ENCODE data around the gene CLDN22. TPM values are rescaled to one million over a fixed set of nuclear protein-coding genes. Genes with fewer than 3 reads are reported as not detected.

CLDN22 gene
- total and polyA plus RNA-seq, 4 donors: 0.05 TPM; not detected in 3

DNA sequence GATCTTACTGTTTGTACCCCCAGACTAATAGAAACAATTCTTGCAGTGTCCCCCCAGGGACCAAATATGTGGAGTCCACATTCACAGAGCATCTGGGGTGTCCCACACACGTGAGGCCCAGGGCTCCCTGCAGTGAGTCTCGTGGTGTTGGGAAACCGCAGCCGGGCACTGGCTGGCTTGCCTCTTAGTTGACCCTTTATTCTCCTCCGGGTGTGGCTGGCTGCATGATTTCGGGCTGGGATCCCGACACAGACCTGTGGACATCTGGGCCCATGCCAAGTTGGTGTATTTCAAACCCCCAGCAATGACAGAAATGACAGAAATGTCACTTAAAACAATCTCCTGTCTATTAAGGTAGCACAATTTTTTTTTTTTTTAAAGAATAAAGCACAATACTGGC, 17.8 kb upstream of the CLDN22 start:
- Histone ChIP-seq H3K27me3 (ENCODE audit: control insufficient read depth in 4 of 4, insufficient read depth in 4 of 4, low read length in 3 of 4) (no peaks in the 10 kb centered on the region), H3K4me1 (ENCODE audit: control insufficient read depth in 4 of 4, insufficient read depth in 4 of 4, low read length in 3 of 4) (no peaks in the 10 kb centered on the region), H3K9ac (ENCODE audit: low read depth in 1 of 2, low read length in 2 of 2) (no peak overlapping the region), H3K27ac (ENCODE audit: low read depth in 1 of 2, low read length in 2 of 2) (no peak overlapping the region), H3K4me3 (ENCODE audit: low read depth in 1 of 3, low read length in 3 of 3) (no peak overlapping the region), H3K9me3 (ENCODE audit: control insufficient read depth in 4 of 4, low read length in 3 of 4) (no peaks in the 10 kb centered on the region), H3K36me3 (ENCODE audit: control insufficient read depth in 4 of 4, insufficient read depth in 3 of 4, low read depth in 1 of 4, low read length in 3 of 4) (no peaks in the 10 kb centered on the region)
- peak; percentile 22 for DNase-seq (ENCODE audit: low spot score)
- TF ChIP-seq TAF1 (conservative IDR thresholded peaks at IDR 0.05) (no peak), NR2F2 (IDR thresholded peaks at IDR 0.05) (no peak), FOXA1 (IDR thresholded peaks at IDR 0.05) (no peak), EGR1 (IDR thresholded peaks at IDR 0.05; ENCODE audit: low read depth in 2 of 2) (no peak), FOXA2 (IDR thresholded peaks at IDR 0.05) (no peak), HNF4G (IDR thresholded peaks at IDR 0.05) (no peak), RAD21 (IDR thresholded peaks at IDR 0.05) (no peak), SP1 (IDR thresholded peaks at IDR 0.05) (no peak), GABPA (IDR thresholded peaks at IDR 0.05 in 1 of 2, conservative IDR thresholded peaks at IDR 0.05 in 1 of 2) (no peak)
- TF ChIP-seq, protein P1, sequence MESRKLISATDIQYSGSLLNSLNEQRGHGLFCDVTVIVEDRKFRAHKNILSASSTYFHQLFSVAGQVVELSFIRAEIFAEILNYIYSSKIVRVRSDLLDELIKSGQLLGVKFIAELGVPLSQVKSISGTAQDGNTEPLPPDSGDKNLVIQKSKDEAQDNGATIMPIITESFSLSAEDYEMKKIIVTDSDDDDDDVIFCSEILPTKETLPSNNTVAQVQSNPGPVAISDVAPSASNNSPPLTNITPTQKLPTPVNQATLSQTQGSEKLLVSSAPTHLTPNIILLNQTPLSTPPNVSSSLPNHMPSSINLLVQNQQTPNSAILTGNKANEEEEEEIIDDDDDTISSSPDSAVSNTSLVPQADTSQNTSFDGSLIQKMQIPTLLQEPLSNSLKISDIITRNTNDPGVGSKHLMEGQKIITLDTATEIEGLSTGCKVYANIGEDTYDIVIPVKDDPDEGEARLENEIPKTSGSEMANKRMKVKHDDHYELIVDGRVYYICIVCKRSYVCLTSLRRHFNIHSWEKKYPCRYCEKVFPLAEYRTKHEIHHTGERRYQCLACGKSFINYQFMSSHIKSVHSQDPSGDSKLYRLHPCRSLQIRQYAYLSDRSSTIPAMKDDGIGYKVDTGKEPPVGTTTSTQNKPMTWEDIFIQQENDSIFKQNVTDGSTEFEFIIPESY (IDR thresholded peaks at IDR 0.05): no peak
- TF ChIP-seq, protein P2, sequence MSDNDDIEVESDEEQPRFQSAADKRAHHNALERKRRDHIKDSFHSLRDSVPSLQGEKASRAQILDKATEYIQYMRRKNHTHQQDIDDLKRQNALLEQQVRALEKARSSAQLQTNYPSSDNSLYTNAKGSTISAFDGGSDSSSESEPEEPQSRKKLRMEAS (IDR thresholded peaks at IDR 0.05): no peak
- TF ChIP-seq, protein P3, sequence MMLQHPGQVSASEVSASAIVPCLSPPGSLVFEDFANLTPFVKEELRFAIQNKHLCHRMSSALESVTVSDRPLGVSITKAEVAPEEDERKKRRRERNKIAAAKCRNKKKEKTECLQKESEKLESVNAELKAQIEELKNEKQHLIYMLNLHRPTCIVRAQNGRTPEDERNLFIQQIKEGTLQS (IDR thresholded peaks at IDR 0.05): no peak
- WGBS: 88% methylated on average over 7 of the region's 7 CpGs

DNA sequence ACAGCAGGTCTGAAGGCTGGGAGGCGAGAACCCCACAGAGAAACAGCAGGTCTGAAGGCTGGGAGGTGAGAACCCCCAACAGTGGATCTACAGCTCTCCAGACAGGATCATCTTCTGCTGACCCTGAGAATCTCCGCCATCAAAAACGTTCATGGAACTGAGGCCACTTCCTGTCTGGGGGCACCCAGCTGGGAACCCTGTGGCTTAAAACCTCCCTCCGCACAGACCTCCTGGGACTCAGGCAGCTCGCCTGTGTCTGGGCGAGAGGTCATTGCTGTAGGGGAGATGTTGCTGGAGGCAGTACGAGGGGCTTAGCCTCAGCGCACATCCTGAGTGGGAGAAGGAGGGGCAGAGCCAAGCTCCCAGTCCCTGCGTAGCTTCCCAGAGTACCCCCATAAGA, 17.3 kb upstream of the CLDN22 start:
- Histone ChIP-seq H3K9ac (ENCODE audit: low read depth in 1 of 2, low read length in 2 of 2) (no peak overlapping the region), H3K36me3 (ENCODE audit: control insufficient read depth in 4 of 4, insufficient read depth in 3 of 4, low read depth in 1 of 4, low read length in 3 of 4) (no peaks in the 10 kb centered on the region), H3K4me1 (ENCODE audit: control insufficient read depth in 4 of 4, insufficient read depth in 4 of 4, low read length in 3 of 4) (no peaks in the 10 kb centered on the region), H3K4me3 (ENCODE audit: low read depth in 1 of 3, low read length in 3 of 3) (no peak overlapping the region), H3K9me3 (ENCODE audit: control insufficient read depth in 4 of 4, low read length in 3 of 4) (no peaks in the 10 kb centered on the region), H3K27ac (ENCODE audit: low read depth in 1 of 2, low read length in 2 of 2) (no peak overlapping the region), H3K27me3 (ENCODE audit: control insufficient read depth in 4 of 4, insufficient read depth in 4 of 4, low read length in 3 of 4) (no peaks in the 10 kb centered on the region)
- DNase-seq (ENCODE audit: low spot score): no peak
- TF ChIP-seq NR2F2 (IDR thresholded peaks at IDR 0.05): no peak
- TF ChIP-seq RXRA (IDR thresholded peaks at IDR 0.05): no peak
- TF ChIP-seq, protein P4, sequence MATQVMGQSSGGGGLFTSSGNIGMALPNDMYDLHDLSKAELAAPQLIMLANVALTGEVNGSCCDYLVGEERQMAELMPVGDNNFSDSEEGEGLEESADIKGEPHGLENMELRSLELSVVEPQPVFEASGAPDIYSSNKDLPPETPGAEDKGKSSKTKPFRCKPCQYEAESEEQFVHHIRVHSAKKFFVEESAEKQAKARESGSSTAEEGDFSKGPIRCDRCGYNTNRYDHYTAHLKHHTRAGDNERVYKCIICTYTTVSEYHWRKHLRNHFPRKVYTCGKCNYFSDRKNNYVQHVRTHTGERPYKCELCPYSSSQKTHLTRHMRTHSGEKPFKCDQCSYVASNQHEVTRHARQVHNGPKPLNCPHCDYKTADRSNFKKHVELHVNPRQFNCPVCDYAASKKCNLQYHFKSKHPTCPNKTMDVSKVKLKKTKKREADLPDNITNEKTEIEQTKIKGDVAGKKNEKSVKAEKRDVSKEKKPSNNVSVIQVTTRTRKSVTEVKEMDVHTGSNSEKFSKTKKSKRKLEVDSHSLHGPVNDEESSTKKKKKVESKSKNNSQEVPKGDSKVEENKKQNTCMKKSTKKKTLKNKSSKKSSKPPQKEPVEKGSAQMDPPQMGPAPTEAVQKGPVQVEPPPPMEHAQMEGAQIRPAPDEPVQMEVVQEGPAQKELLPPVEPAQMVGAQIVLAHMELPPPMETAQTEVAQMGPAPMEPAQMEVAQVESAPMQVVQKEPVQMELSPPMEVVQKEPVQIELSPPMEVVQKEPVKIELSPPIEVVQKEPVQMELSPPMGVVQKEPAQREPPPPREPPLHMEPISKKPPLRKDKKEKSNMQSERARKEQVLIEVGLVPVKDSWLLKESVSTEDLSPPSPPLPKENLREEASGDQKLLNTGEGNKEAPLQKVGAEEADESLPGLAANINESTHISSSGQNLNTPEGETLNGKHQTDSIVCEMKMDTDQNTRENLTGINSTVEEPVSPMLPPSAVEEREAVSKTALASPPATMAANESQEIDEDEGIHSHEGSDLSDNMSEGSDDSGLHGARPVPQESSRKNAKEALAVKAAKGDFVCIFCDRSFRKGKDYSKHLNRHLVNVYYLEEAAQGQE (IDR thresholded peaks at IDR 0.05): no peak
- TF ChIP-seq FOXA1 (IDR thresholded peaks at IDR 0.05): no peak
- TF ChIP-seq, protein P3 (IDR thresholded peaks at IDR 0.05): no peak
- TF ChIP-seq, protein P1 (IDR thresholded peaks at IDR 0.05): no peak
- TF ChIP-seq GABPA (IDR thresholded peaks at IDR 0.05 in 1 of 2, conservative IDR thresholded peaks at IDR 0.05 in 1 of 2): no peak
- no peak for TF ChIP-seq SP1 (IDR thresholded peaks at IDR 0.05)
- no peak for TF ChIP-seq EGR1 (IDR thresholded peaks at IDR 0.05; ENCODE audit: low read depth in 2 of 2)
- TF ChIP-seq, protein P2 (IDR thresholded peaks at IDR 0.05): no peak
- TF ChIP-seq, protein P5, sequence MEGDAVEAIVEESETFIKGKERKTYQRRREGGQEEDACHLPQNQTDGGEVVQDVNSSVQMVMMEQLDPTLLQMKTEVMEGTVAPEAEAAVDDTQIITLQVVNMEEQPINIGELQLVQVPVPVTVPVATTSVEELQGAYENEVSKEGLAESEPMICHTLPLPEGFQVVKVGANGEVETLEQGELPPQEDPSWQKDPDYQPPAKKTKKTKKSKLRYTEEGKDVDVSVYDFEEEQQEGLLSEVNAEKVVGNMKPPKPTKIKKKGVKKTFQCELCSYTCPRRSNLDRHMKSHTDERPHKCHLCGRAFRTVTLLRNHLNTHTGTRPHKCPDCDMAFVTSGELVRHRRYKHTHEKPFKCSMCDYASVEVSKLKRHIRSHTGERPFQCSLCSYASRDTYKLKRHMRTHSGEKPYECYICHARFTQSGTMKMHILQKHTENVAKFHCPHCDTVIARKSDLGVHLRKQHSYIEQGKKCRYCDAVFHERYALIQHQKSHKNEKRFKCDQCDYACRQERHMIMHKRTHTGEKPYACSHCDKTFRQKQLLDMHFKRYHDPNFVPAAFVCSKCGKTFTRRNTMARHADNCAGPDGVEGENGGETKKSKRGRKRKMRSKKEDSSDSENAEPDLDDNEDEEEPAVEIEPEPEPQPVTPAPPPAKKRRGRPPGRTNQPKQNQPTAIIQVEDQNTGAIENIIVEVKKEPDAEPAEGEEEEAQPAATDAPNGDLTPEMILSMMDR (IDR thresholded peaks at IDR 0.05; ENCODE audit: low read depth, low read length, missing input control): no peak
- TF ChIP-seq FOXA2 (IDR thresholded peaks at IDR 0.05): no peak
- no peak for TF ChIP-seq TAF1 (conservative IDR thresholded peaks at IDR 0.05)
- no peak for TF ChIP-seq HNF4G (IDR thresholded peaks at IDR 0.05)
- no peak for TF ChIP-seq YY1 (IDR thresholded peaks at IDR 0.05)
- no peak for TF ChIP-seq RAD21 (IDR thresholded peaks at IDR 0.05)
- no peak for TF ChIP-seq HNF4A (conservative IDR thresholded peaks at IDR 0.05)
- TF ChIP-seq JUND (IDR thresholded peaks at IDR 0.05): no peak
- WGBS: 91% methylated on average over 9 of the region's 9 CpGs

Data from liver (tissue), 9 donors.